ENCODE measurements around the gene EFNB2. TPM values are rescaled to one million over a fixed set of nuclear protein-coding genes. Genes with fewer than 3 reads are reported as not detected.

The EFNB2 gene
- total and polyA plus RNA-seq, 12 donors = 9.7 to 21.1 (median 14.3) TPM

DNA sequence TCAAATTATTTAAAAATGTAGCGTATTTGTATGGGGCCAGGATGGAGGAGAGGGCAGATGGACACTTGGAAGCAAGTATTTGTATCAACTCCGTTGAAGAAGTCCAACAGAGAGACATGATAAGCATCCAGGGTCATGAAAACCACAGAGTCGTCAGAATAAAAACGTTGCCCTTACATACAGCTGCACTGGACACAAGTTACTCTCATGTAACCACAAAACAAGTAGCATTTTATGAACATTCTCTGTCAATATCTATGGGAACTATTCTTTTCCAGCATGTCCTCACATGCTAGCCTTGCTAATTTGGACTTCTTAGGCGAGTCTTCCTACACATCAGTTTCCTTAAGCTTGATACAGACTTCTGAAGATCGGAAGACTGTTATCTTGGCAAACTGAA, 35.0 kb downstream of the EFNB2 start:
- DNase-seq = no peak
- peak overlapping the region in 4 of 10 donors; percentile 4 to 89 (median 58) for H3K27ac ChIP-seq
- TF ChIP-seq, protein P1, sequence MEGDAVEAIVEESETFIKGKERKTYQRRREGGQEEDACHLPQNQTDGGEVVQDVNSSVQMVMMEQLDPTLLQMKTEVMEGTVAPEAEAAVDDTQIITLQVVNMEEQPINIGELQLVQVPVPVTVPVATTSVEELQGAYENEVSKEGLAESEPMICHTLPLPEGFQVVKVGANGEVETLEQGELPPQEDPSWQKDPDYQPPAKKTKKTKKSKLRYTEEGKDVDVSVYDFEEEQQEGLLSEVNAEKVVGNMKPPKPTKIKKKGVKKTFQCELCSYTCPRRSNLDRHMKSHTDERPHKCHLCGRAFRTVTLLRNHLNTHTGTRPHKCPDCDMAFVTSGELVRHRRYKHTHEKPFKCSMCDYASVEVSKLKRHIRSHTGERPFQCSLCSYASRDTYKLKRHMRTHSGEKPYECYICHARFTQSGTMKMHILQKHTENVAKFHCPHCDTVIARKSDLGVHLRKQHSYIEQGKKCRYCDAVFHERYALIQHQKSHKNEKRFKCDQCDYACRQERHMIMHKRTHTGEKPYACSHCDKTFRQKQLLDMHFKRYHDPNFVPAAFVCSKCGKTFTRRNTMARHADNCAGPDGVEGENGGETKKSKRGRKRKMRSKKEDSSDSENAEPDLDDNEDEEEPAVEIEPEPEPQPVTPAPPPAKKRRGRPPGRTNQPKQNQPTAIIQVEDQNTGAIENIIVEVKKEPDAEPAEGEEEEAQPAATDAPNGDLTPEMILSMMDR (IDR thresholded peaks at IDR 0.05) = no peak
- no peak overlapping the region for H3K4me3 ChIP-seq
- H3K36me3 ChIP-seq = peaks cover 0 to 9% (median 0%) of the 10 kb centered on the region in 9 donors
- WGBS, 2 donors = 69 to 78% methylated on average over 6 of the region's 6 CpGs
- intact Hi-C loops (cut with DNase I) = no loop called here
- H3K9me3 ChIP-seq = no peaks in the 10 kb centered on the region
- peaks cover 0 to 3% (median 0%) of the 10 kb centered on the region in 7 donors for H3K27me3 ChIP-seq
- H3K4me1 ChIP-seq = peaks cover 0 to 92% (median 29%) of the 10 kb centered on the region in 9 donors
- ATAC-seq = no peak

DNA sequence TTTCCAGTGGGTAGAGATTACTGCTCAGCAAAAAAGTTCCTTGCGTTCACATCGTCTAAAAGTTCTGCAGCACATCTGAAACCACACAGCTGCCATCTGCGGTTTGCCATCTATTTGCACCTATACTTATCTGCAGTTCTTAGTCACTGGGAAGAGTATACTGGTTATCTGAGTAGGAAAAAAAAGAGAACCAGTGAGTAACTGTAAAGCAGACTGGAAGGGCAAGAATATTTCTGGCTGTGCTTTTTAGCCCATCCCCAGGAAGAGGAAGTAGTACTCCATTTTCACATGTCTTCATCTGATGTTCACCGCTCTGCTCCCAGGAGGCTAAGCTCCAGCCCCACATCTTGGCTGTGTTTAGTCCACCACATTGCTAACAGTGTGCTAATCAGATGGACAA, 35.6 kb downstream of the EFNB2 start:
- Histone ChIP-seq H3K9me3 (no peaks in the 10 kb centered on the region), H3K27ac (peak overlapping the region in 3 of 10 donors; percentile 4 to 89 (median 86)), H3K4me3 (no peak overlapping the region), H3K27me3 (peaks cover 0 to 7% (median 0%) of the 10 kb centered on the region in 7 donors), H3K36me3 (peaks cover 0 to 8% (median 0%) of the 10 kb centered on the region in 9 donors), H3K4me1 (peaks cover 0 to 92% (median 29%) of the 10 kb centered on the region in 9 donors)
- WGBS, 2 donors = 44 to 48% methylated on average over 4 of the region's 4 CpGs
- intact Hi-C loops (cut with DNase I) = loop anchor here in 1 of 10 donors (5.0 kb wide), 1 partner anchor 32 kb away; no protein-coding TSS in a partner anchor
- peak in 2 of 8 donors; percentile 31 for ATAC-seq
- DNase-seq = no peak
- TF ChIP-seq, protein P1 (IDR thresholded peaks at IDR 0.05) = no peak

DNA sequence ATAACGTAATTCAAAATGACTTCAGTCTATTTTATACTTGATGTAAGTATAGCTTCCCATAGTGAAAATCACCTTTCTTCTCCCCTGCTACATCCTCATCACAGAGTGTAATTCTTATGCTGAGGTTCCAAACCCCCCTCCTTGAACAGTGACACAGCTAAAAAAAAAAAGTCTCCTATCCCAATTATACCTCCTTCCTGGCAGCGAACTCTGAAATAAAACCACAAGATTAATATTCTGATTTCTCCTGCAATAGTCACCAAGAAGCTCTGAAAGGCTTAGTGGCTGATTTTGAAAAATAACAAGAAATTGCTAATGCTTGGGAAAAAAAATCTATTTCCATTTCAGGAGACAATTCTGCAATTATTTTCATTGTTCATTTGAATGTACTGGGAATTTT, 36.3 kb downstream of the EFNB2 start:
- H3K9me3 ChIP-seq = no peaks in the 10 kb centered on the region
- TF ChIP-seq, protein P1 (IDR thresholded peaks at IDR 0.05) = no peak
- intact Hi-C loops (cut with DNase I) = loop anchor here in 1 of 10 donors (5.0 kb wide), 1 partner anchor 33 kb away; no protein-coding TSS in a partner anchor
- ATAC-seq (no peak), DNase-seq (no peak)
- H3K36me3 ChIP-seq = peaks cover 0 to 15% (median 0%) of the 10 kb centered on the region in 9 donors
- H3K27me3 ChIP-seq = peaks cover 0 to 10% (median 0%) of the 10 kb centered on the region in 7 donors
- 69 to 85% methylated on average over 2 of the region's 2 CpGs for WGBS, 2 donors
- peak overlapping the region in 4 of 10 donors; percentile 22 to 89 (median 82) for H3K27ac ChIP-seq
- H3K4me3 ChIP-seq = no peak overlapping the region
- H3K4me1 ChIP-seq = peaks cover 0 to 89% (median 29%) of the 10 kb centered on the region in 9 donors

DNA sequence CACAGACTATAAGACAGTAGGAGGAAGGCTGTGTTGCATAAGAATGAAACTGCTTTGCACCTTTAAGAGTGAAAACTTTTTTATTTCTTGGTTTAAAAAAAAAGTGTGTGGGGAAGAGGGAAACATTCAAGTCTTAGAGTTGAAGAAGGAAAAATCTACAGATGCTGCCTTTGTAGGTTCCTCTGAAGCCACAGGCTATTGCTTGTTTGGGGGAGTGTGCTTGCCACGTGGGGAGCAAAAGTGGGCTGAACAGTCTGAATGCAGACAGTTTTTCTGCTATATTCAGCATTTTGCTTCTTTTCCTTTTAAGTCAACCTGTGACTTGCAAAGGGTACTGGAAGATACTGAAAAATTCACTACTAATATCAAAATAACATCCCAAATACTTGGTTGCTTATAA, 36.9 kb downstream of the EFNB2 start:
- DNase-seq (no peak), ATAC-seq (no peak)
- Histone ChIP-seq H3K27me3 (peaks cover 0 to 12% (median 0%) of the 10 kb centered on the region in 7 donors), H3K4me1 (peaks cover 0 to 87% (median 33%) of the 10 kb centered on the region in 9 donors), H3K9me3 (no peaks in the 10 kb centered on the region), H3K36me3 (peaks cover 0 to 21% (median 2%) of the 10 kb centered on the region in 9 donors), H3K4me3 (no peak overlapping the region), H3K27ac (peak overlapping the region in 6 of 10 donors; percentile 8 to 89 (median 59))
- WGBS, 2 donors = 46 to 71% methylated on average over 1 of the region's 1 CpG
- TF ChIP-seq, protein P1 (IDR thresholded peaks at IDR 0.05) = no peak
- intact Hi-C loops (cut with DNase I) = loop anchor here in 1 of 10 donors (5.0 kb wide), 1 partner anchor 34 kb away; no protein-coding TSS in a partner anchor
